Keratinocyte (primary cell): ENCODE results near the gene RNF123. TPM values are rescaled to one million over a fixed set of nuclear protein-coding genes. Genes with fewer than 3 reads are reported as not detected.
"Not testable (repeated sequence)": the region's sequence is repeated elsewhere in the genome, so short reads cannot be mapped to it uniquely, and the experiment has no call there.

ENCODE experiments used
- DNase-seq: peaks from one replicate; pipeline ENCODE4 v3.0.0-alpha.2; 2011; ENCODE audit warnings: low read depth, missing footprints, low spot score
- FAIRE-seq: peaks from 2 replicates; lab custom pipeline; 2011; peaks lifted over from hg19 to GRCh38; lab: Jason Lieb, UNC
- H2AFZ ChIP-seq: 2 replicates; pipeline ENCODE4 v1.6.0; 2012; ENCODE audit warnings: low read length, control low read depth, inconsistent platforms; ENCODE audit not compliant: control insufficient read depth
- H3K27ac ChIP-seq: 2 replicates; pipeline ENCODE4 v1.5.1; 2011; ENCODE audit warnings: low read length; ENCODE audit not compliant: control insufficient read depth, insufficient read depth
- H3K27me3 ChIP-seq: 3 replicates; pipeline ENCODE4 v1.6.0; 2011; ENCODE audit warnings: low read length; ENCODE audit not compliant: control insufficient read depth, insufficient read depth; ENCODE audit errors: extremely low read depth
- H3K36me3 ChIP-seq, 2 experiments: 2 replicates in 1 of 2; 3 replicates in 1 of 2; pipeline ENCODE4 v1.5.1; 2011; ENCODE audit warnings: low read length in 2 of 2, mild to moderate bottlenecking in 1 of 2; ENCODE audit not compliant: control insufficient read depth in 2 of 2, insufficient read depth in 2 of 2; ENCODE audit errors: extremely low read depth in 1 of 2
- H3K4me1 ChIP-seq: 3 replicates; pipeline ENCODE4 v1.5.1; 2011; ENCODE audit warnings: low read length; ENCODE audit not compliant: control insufficient read depth, insufficient read depth; ENCODE audit errors: extremely low read depth
- H3K4me2 ChIP-seq: 3 replicates; pipeline ENCODE4 v1.6.0; 2011; ENCODE audit warnings: low read depth, low read length; ENCODE audit not compliant: control insufficient read depth, insufficient read depth; ENCODE audit errors: extremely low read depth
- H3K4me3 ChIP-seq, 3 experiments: fragments of 200-600 bp in 1 of 3; sonication (generic) in 1 of 3; 2 replicates in 2 of 3; 3 replicates in 1 of 3; pipeline ENCODE4 v1.5.1; 2011 to 2016; ENCODE audit warnings: low read length in 3 of 3, mild to moderate bottlenecking in 3 of 3, control low read depth in 2 of 3, inconsistent platforms in 1 of 3, low read depth in 1 of 3, mixed read lengths in 1 of 3, mixed run types in 1 of 3, moderate library complexity in 1 of 3; ENCODE audit not compliant: control insufficient read depth in 2 of 3, insufficient read depth in 2 of 3; ENCODE audit errors: extremely low read depth in 1 of 3
- H3K79me2 ChIP-seq: 2 replicates; pipeline ENCODE4 v1.6.0; 2012; ENCODE audit warnings: low read length; ENCODE audit not compliant: control insufficient read depth, insufficient read depth
- H3K9ac ChIP-seq: 3 replicates; pipeline ENCODE4 v1.6.0; 2011; ENCODE audit warnings: low read length; ENCODE audit not compliant: control insufficient read depth, insufficient read depth; ENCODE audit errors: extremely low read depth
- H3K9me1 ChIP-seq: 3 replicates; pipeline ENCODE4 v1.6.0; 2011; ENCODE audit warnings: low read length; ENCODE audit not compliant: control insufficient read depth, insufficient read depth; ENCODE audit errors: extremely low read depth
- H3K9me3 ChIP-seq: 2 replicates; pipeline ENCODE4 v1.5.1; 2012; ENCODE audit warnings: low read depth, low read length; ENCODE audit not compliant: control insufficient read depth
- H4K20me1 ChIP-seq: 3 replicates; pipeline ENCODE4 v1.6.0; 2011; ENCODE audit warnings: low read length; ENCODE audit not compliant: control insufficient read depth, insufficient read depth; ENCODE audit errors: extremely low read depth
- dilution Hi-C: fragments of 300-500 bp; cut with MboI; formaldehyde crosslinking; loops from one replicate; pipeline ENCODE4 v1.7.0; 2020; ENCODE audit warnings: low sequenced_read_pairs; ENCODE audit not compliant: extremely low pct_ligation_motif_present
- polyA plus RNA-seq, 5 experiments: library from polyadenylated mRNA; depleted of rRNA in 3 of 5; stranded (reverse) in 3 of 5; stranded (forward) in 1 of 5; unstranded in 1 of 5; fragments of >200 nt; gene quantifications; 1 replicate in 1 of 5; 2 replicates in 3 of 5; 3 replicates in 1 of 5; pipeline versions ENCODE4 v1.2.1 to v1.2.3, GENCODE V29; 2011 to 2012; ENCODE audit warnings: missing spikeins in 2 of 5, low read depth in 1 of 5, low replicate concordance in 1 of 5

The RNF123 gene
- polyA plus RNA-seq, 1 donor (not counting 4 experiments of a cell fraction or from before 2014, with no cell fraction given), result 18.1 TPM

DNA sequence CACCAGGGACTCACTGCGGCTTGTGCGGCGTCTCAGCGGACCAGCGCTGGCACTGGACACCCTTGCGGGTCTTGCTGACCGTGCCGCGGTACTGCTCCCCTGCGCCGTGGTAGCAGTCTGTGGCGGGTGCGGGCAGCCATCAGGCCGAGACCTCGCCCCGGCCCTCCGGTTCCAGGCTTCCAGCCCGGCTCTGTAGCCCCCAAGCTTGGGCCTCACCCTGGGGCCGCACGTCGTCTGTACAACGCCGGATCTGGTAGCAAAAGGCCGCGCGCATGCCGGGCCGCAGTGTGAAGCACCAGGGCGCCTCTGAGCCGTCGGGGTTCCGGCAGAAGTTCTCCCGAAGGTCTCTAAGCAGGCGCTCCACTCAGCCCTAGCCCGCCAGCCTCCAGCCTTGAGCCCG is 3.5 kb upstream of the RNF123 start:
- H2AFZ ChIP-seq, H3K9ac ChIP-seq, H3K4me1 ChIP-seq, H3K4me2 ChIP-seq, H3K4me3 ChIP-seq, H3K27me3 ChIP-seq, dilution Hi-C loops, H3K9me1 ChIP-seq, H3K27ac ChIP-seq, FAIRE-seq, H3K9me3 ChIP-seq, H4K20me1 ChIP-seq, DNase-seq: not testable (repeated sequence)
- Histone ChIP-seq H3K36me3 (peaks cover 23 to 29% of the 10 kb centered on the region in 2 experiments), H3K79me2 (peaks cover 13% of the 10 kb centered on the region)

DNA sequence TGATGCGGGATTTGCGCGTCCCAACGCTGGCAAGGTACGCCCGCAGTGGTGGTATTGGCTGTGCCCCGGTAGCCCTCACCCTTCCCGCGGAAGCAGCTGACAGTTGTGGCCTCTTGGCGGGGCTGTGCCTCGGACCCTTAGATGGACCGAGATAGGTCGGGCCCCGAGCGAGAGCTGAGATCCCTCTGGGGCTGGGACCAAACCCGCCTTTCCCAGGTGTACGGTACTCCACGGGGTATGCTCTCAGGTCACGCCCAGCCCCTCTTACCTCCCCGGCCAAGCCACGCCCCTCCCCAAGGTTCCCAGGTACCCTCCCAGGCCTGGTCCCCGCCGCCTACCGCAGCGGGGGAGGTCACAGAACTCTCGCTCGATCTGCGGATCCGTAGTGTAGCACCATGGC is 3.0 kb upstream of the RNF123 start:
- H3K4me1 ChIP-seq, dilution Hi-C loops, H3K27me3 ChIP-seq, DNase-seq, H3K9me3 ChIP-seq, FAIRE-seq, H3K27ac ChIP-seq, H4K20me1 ChIP-seq, H3K9me1 ChIP-seq: not testable (repeated sequence)
- H3K79me2 ChIP-seq, result peaks cover 17% of the 10 kb centered on the region
- peak overlapping the region; percentile 56 for H3K4me2 ChIP-seq
- H3K9ac ChIP-seq, result peak overlapping the region; percentile 9
- H3K4me3 ChIP-seq, result peak overlapping the region; percentile 18 to 51 (median 19)
- peaks cover 19 to 24% of the 10 kb centered on the region in 2 experiments for H3K36me3 ChIP-seq
- peak overlapping the region; percentile 9 for H2AFZ ChIP-seq

DNA sequence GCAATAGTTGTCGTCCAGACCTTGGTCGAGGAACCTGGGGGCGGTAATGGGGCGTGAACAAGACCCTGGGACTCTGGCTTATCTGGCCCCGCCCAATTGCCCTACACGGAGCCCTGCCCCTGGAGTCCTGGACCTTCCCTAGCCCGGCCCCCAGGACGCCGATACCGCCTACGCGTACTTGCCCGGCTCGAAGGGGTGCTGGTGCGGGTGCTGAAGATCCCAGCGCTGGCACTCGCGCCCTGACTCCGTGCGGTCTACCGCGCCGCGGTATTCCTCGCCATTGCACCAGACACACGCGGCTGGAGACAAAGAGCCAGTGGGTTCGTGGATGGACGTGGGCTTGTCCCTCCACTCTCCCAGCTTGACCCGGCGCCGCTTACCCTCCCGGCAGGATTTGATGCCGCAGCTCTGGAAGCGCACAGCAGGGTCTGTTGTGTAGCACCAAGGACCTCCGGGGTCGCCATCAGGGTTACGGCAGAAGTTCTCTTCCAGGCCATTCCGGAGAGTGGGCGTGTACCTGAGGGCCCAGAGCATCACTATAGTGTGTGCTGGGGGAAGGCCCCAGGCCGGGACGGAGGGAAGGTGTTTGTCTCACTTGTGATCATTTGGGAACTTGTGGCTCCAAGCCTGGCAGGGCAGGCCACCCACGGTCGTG is 2.5 kb upstream of the RNF123 start:
- Histone ChIP-seq H2AFZ (peak overlapping the region; percentile 40), H3K36me3 (peaks cover 13 to 19% of the 10 kb centered on the region in 2 experiments), H3K79me2 (peaks cover 19% of the 10 kb centered on the region), H3K4me2 (peak overlapping the region; percentile 56), H3K4me3 (peak overlapping the region; percentile 18 to 51 (median 19)), H3K9ac (peak overlapping the region; percentile 22)
- FAIRE-seq, H3K9me1 ChIP-seq, H3K4me1 ChIP-seq, H3K27me3 ChIP-seq, DNase-seq, H4K20me1 ChIP-seq, H3K27ac ChIP-seq, dilution Hi-C loops, H3K9me3 ChIP-seq: not testable (repeated sequence)

DNA sequence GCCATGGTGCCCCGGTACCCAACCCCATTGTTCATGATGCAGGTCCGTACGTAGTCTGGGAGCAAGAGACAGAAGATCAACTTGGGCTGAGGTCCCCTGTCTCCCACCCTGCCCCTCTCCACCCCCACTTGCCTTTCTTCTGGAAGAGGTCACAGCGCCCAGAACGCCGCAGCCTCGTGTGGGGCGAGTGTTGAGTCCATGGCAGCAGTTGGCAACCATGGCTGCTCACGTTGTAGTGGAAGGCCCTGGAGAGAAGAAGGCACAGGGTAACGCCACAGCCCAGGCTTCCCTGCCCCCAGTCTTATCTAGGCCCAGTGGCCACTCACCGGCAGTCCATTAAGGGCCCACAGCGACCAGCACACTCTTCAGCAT is 1.9 kb upstream of the RNF123 start:
- H3K27me3 ChIP-seq, dilution Hi-C loops, H2AFZ ChIP-seq, H3K4me2 ChIP-seq, FAIRE-seq, H3K9me1 ChIP-seq, H4K20me1 ChIP-seq, H3K4me3 ChIP-seq, H3K9ac ChIP-seq, H3K9me3 ChIP-seq, H3K27ac ChIP-seq, H3K4me1 ChIP-seq, DNase-seq: not testable (repeated sequence)
- H3K36me3 ChIP-seq, result peaks cover 9 to 13% of the 10 kb centered on the region in 2 experiments
- H3K79me2 ChIP-seq, result peaks cover 19% of the 10 kb centered on the region

DNA sequence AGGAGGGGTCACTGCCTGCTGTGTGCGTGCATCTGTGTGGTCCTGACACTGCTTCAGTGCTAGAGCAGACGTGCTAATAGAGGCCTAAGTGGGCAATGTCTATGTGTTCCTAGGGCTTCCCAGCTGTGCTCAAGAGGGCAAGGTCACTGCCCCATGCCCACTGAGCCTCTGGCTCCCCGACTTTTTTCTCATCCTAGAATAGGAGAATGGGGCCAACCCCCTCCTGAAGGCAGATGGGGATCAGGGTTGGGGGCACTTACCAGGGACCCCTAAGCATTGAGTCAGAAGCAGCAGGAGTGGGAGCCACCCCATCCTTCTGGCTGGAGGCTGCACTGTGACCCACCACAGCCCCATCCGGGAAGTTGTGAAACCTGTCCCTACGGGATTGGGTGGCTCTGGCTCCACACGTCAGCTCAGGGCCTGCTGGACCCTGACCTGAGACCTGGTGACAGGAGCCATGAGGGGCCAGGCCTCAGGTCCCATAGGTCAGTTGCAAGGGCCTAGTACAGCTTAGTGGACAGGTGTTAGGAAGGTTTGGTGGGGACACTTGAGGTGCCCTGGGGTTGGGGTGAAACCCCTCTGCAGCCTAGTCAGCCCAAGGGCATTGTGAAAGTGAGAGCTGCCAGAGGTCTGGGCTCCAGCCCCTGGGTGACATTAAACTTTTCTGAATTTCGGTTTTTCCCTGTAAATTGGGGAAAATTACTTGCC is 865 bp upstream of the RNF123 start:
- Histone ChIP-seq H3K9ac (peak overlapping the region; percentile 84), H3K4me2 (peak overlapping the region; percentile 94), H3K27ac (peak overlapping the region; percentile 54), H3K4me3 (peak overlapping the region; percentile 83 to 92 (median 86)), H3K79me2 (peaks cover 19% of the 10 kb centered on the region)
- dilution Hi-C loops, DNase-seq, H3K9me1 ChIP-seq, H3K4me1 ChIP-seq, H3K9me3 ChIP-seq, H3K36me3 ChIP-seq, FAIRE-seq, H2AFZ ChIP-seq, H4K20me1 ChIP-seq, H3K27me3 ChIP-seq: not testable (repeated sequence)
